Measurements from ENCODE around the gene ZFAND5.

DNA sequence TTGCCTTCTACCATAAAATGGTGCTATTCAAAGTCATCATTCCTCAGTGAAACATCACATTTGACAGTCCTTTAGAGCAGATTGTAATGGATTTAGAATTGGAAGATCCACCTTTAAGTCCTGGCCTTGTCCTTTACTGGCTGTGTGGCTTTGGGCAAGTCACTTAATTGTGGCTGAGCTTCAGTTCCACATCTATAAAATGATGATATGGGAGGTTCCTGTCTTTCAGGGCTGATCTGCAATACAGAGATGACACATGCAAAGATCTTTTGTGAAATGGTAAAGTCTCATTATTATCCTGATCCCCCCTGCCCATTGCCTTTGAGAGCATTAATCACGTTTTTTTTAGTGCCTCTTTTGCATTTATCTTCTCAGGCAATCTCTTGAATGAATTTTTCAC is 58.2 kb downstream of the ZFAND5 start:
- TF ChIP-seq, protein P1, sequence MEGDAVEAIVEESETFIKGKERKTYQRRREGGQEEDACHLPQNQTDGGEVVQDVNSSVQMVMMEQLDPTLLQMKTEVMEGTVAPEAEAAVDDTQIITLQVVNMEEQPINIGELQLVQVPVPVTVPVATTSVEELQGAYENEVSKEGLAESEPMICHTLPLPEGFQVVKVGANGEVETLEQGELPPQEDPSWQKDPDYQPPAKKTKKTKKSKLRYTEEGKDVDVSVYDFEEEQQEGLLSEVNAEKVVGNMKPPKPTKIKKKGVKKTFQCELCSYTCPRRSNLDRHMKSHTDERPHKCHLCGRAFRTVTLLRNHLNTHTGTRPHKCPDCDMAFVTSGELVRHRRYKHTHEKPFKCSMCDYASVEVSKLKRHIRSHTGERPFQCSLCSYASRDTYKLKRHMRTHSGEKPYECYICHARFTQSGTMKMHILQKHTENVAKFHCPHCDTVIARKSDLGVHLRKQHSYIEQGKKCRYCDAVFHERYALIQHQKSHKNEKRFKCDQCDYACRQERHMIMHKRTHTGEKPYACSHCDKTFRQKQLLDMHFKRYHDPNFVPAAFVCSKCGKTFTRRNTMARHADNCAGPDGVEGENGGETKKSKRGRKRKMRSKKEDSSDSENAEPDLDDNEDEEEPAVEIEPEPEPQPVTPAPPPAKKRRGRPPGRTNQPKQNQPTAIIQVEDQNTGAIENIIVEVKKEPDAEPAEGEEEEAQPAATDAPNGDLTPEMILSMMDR (IDR thresholded peaks at IDR 0.05), result no peak
- no peak for TF ChIP-seq POLR2AphosphoS5 (IDR thresholded peaks at IDR 0.05)
- no peak for TF ChIP-seq POLR2A (IDR thresholded peaks at IDR 0.05)
- no peak for TF ChIP-seq EP300 (IDR thresholded peaks at IDR 0.05)
